Measurements from ENCODE around the gene CAPN2. TPM values are rescaled to one million over a fixed set of nuclear protein-coding genes. Genes with fewer than 3 reads are reported as not detected.

CAPN2 gene
- total RNA-seq, 1 donor from 2014 or later: 253 TPM

- H3K27ac ChIP-seq: peak overlapping the region; percentile 73
- intact Hi-C loops (cut with DNase I): no loop called here
These were observed 4.0 kb downstream of the CAPN2 start for GRCh38 chr1:223716302-223716862.

GRCh38 chr1:223717123-223717522 lies 4.8 kb downstream of the CAPN2 start:
- Histone ChIP-seq H3K27ac (peak overlapping the region; percentile 73), H3K4me1 (peaks cover 87% of the 10 kb centered on the region), H3K4me3 (no peak overlapping the region), H3K9me3 (no peaks in the 10 kb centered on the region), H3K36me3 (peaks cover 44% of the 10 kb centered on the region), H3K27me3 (ENCODE audit: low read depth) (no peaks in the 10 kb centered on the region)
- intact Hi-C loops (cut with DNase I): no loop called here
- DNase-seq (no peak), ATAC-seq (no peak)
- no peak for TF ChIP-seq CTCF (IDR thresholded peaks at IDR 0.05)

More at GRCh38 chr1:223716302-223716862, 4.0 kb downstream of the CAPN2 start:
- Histone ChIP-seq H3K4me3 (peak overlapping the region; percentile 88), H3K4me1 (peaks cover 87% of the 10 kb centered on the region), H3K27me3 (ENCODE audit: low read depth) (no peaks in the 10 kb centered on the region), H3K9me3 (no peaks in the 10 kb centered on the region), H3K36me3 (peaks cover 38% of the 10 kb centered on the region)
- DNase-seq (peak; percentile 54), ATAC-seq (no peak)
- no peak for TF ChIP-seq CTCF (IDR thresholded peaks at IDR 0.05)

- no peak for TF ChIP-seq CTCF (IDR thresholded peaks at IDR 0.05)
- H3K27ac ChIP-seq: peak overlapping the region; percentile 73
- H3K9me3 ChIP-seq: no peaks in the 10 kb centered on the region
- ATAC-seq (no peak), DNase-seq (no peak)
- H3K4me3 ChIP-seq: no peak overlapping the region
- intact Hi-C loops (cut with DNase I): no loop called here
- H3K36me3 ChIP-seq: peaks cover 51% of the 10 kb centered on the region
- H3K4me1 ChIP-seq: peaks cover 94% of the 10 kb centered on the region
- no peaks in the 10 kb centered on the region for H3K27me3 ChIP-seq (ENCODE audit: low read depth)
These were observed 5.5 kb downstream of the CAPN2 start for GRCh38 chr1:223717695-223718363.

- Histone ChIP-seq H3K4me1 (peaks cover 98% of the 10 kb centered on the region), H3K9me3 (no peaks in the 10 kb centered on the region), H3K27me3 (ENCODE audit: low read depth) (no peaks in the 10 kb centered on the region), H3K27ac (peak overlapping the region; percentile 73), H3K36me3 (peaks cover 59% of the 10 kb centered on the region), H3K4me3 (no peak overlapping the region)
- DNase-seq (no peak), ATAC-seq (no peak)
- no peak for TF ChIP-seq CTCF (IDR thresholded peaks at IDR 0.05)
- intact Hi-C loops (cut with DNase I): no loop called here
These were observed 6.5 kb downstream of the CAPN2 start for GRCh38 chr1:223718850-223719249.

- intact Hi-C loops (cut with DNase I): no loop called here
- DNase-seq (no peak), ATAC-seq (peak; percentile 84 to 89)
- peaks cover 97% of the 10 kb centered on the region for H3K4me1 ChIP-seq
- no peak overlapping the region for H3K4me3 ChIP-seq
- H3K27ac ChIP-seq: peak overlapping the region; percentile 82
- TF ChIP-seq CTCF (IDR thresholded peaks at IDR 0.05): no peak
- H3K27me3 ChIP-seq (ENCODE audit: low read depth): no peaks in the 10 kb centered on the region
- no peaks in the 10 kb centered on the region for H3K9me3 ChIP-seq
- H3K36me3 ChIP-seq: peaks cover 71% of the 10 kb centered on the region
These were observed 8.7 kb downstream of the CAPN2 start for GRCh38 chr1:223720971-223721591.

Data from lower lobe of right lung (tissue), 2 donors.